Measurements from ENCODE around the gene FILIP1. TPM values are rescaled to one million over a fixed set of nuclear protein-coding genes. Genes with fewer than 3 reads are reported as not detected.
A peak's percentile ranks its signal among the peaks of the same experiment; 100 is the strongest.

FILIP1 gene
- total and polyA plus RNA-seq, 9 donors: 1.1 to 7.1 (median 2.7) TPM

DNA sequence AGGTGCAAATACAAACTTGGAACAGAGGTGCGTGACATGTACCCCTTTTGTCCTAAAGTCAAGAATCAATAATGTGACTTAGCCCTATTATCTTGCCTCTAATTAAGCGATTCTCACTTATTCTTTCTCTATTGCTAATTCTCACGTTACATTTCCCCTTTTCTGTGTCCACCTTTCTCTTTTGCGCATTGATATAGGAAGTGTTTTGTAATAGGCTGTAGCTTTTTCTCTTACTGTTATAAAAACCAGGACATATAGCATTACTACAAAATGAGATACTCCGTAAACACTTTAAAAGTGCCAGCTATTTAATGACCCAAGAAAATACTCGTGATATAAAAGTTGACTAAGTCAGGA lies 208.3 kb downstream of the FILIP1 start:
- 1 to 2% (median 1%) methylated on average over 6 of the region's 6 CpGs for WGBS, 3 donors
- Histone ChIP-seq H3K36me3 (no peaks in the 10 kb centered on the region), H3K4me3 (peak overlapping the region; percentile 96), H3K4me1 (ENCODE audit: insufficient read depth) (peaks cover 6% of the 10 kb centered on the region), H3K27me3 (no peaks in the 10 kb centered on the region), H3K27ac (peak overlapping the region; percentile 17 to 51), H3K9me3 (no peaks in the 10 kb centered on the region)
- intact Hi-C loops (cut with DNase I): no loop called here
- TF ChIP-seq POLR2A (IDR thresholded peaks at IDR 0.05): no peak
- TF ChIP-seq EP300 (IDR thresholded peaks at IDR 0.05): no peak
- no peak for TF ChIP-seq CTCF (IDR thresholded peaks at IDR 0.05)
- DNase-seq: no peak

GRCh38 chr6:75284632-75285282 lies 208.8 kb downstream of the FILIP1 start, which contains the start of gene TMEM30A:
TMEM30A (minus strand) TSS chr6:75284792; CDS start chr6:75284638, 154 bp downstream.
- 0 to 1% (median 0%) methylated on average over 54 to 55 of the region's 55 CpGs for WGBS, 3 donors
- H3K27ac ChIP-seq: peak within 1 kb of the TSS; percentile 73 to 80
- no peaks in the 10 kb centered on the region for H3K36me3 ChIP-seq
- H3K9me3 ChIP-seq: no peaks in the 10 kb centered on the region
- intact Hi-C loops (cut with DNase I): no loop called here
- peak; percentile 94 to 97 (median 96) for DNase-seq
- H3K27me3 ChIP-seq: no peaks in the 10 kb centered on the region
- H3K4me3 ChIP-seq: peak within 1 kb of the TSS; percentile 96
- H3K4me1 ChIP-seq (ENCODE audit: insufficient read depth): peaks cover 6% of the 10 kb centered on the region
- TF ChIP-seq CTCF (IDR thresholded peaks at IDR 0.05) (no peak), EP300 (IDR thresholded peaks at IDR 0.05) (no peak), POLR2A (IDR thresholded peaks at IDR 0.05) (peak; percentile 79)

DNA sequence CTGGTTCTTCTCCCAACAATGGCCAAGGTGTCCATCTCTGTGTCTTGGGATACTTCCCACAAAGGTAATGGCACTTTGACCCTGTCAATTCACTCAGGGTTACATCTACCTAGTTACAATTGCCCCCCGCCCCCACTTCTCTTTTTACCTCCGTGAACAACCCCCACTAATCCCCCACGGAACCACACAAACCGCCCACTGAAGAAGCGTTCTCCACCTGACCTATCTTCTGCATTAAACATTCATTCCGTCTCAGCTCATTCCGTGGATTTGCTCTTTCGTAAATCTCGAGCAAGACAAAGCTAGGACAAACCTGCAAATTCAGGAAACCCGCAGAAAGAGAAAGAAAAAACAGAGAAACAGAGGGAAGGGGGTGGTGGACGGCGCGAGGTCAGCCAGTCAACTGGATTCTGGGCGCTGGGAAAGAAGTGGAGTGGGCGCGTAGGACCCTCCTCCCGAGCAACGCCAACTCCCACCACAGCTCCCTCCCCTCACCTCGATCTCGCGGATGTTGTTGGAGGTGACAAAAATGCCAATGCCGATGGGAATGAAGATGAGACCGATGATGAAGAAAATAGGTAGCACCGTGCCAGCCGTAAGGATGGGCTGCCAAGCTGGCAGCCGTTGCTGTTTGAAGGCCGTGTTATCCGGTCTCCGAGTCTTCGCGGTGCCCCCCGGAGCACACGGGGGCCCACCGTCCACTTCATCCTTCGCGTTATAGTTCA lies 209.5 kb downstream of the FILIP1 start:
- Histone ChIP-seq H3K36me3 (no peaks in the 10 kb centered on the region), H3K27me3 (no peaks in the 10 kb centered on the region), H3K27ac (peak overlapping the region; percentile 73 to 80), H3K9me3 (no peaks in the 10 kb centered on the region), H3K4me1 (ENCODE audit: insufficient read depth) (peaks cover 6% of the 10 kb centered on the region), H3K4me3 (peak overlapping the region; percentile 96)
- WGBS, 3 donors: 0 to 1% (median 1%) methylated on average over 36 of the region's 36 CpGs
- TF ChIP-seq CTCF (IDR thresholded peaks at IDR 0.05) (no peak), POLR2A (IDR thresholded peaks at IDR 0.05) (no peak), EP300 (IDR thresholded peaks at IDR 0.05) (no peak)
- intact Hi-C loops (cut with DNase I): no loop called here
- DNase-seq: no peak

- TF ChIP-seq CTCF (IDR thresholded peaks at IDR 0.05) (no peak), EP300 (IDR thresholded peaks at IDR 0.05) (no peak), POLR2A (IDR thresholded peaks at IDR 0.05) (no peak)
- Histone ChIP-seq H3K27ac (no peak overlapping the region), H3K36me3 (no peaks in the 10 kb centered on the region), H3K4me1 (ENCODE audit: insufficient read depth) (peaks cover 9% of the 10 kb centered on the region), H3K27me3 (no peaks in the 10 kb centered on the region), H3K9me3 (no peaks in the 10 kb centered on the region), H3K4me3 (no peak overlapping the region)
- intact Hi-C loops (cut with DNase I): no loop called here
- WGBS, 3 donors: 60 to 72% (median 63%) methylated on average over 2 of the region's 2 CpGs
- DNase-seq: no peak
Measured at GRCh38 chr6:75282706-75283105, 210.9 kb downstream of the FILIP1 start.

All from ovary (tissue), 9 donors.